Lower lobe of right lung (tissue), 2 donors: ENCODE data around the gene MED13L. TPM values are rescaled to one million over a fixed set of nuclear protein-coding genes. Genes with fewer than 3 reads are reported as not detected.
A peak's percentile ranks its signal among the peaks of the same experiment; 100 is the strongest.

ENCODE experiments used
- ATAC-seq, 2 donors: fragments of 200-7000 bp; cut with Tn5 transposase; one replicate each; pipeline ENCODE4 v1.9.1; 2020 to 2022; ENCODE audit warnings: mild to moderate bottlenecking in 2 of 2, moderate library complexity in 2 of 2
- DNase-seq: peaks from one replicate; pipeline ENCODE4 v3.0.0-alpha.2; 2020
- H3K27ac ChIP-seq: fragments of 200-600 bp; one replicate; pipeline ENCODE4 v1.8.0; 2022
- H3K27me3 ChIP-seq: fragments of 200-600 bp; one replicate; pipeline ENCODE4 v1.8.0; 2022; ENCODE audit warnings: low read depth
- H3K36me3 ChIP-seq: fragments of 200-600 bp; one replicate; pipeline ENCODE4 v1.8.0; 2022; ENCODE audit warnings: mild to moderate bottlenecking
- H3K4me1 ChIP-seq: fragments of 200-600 bp; one replicate; pipeline ENCODE4 v1.8.0; 2022
- H3K4me3 ChIP-seq: fragments of 200-600 bp; one replicate; pipeline ENCODE4 v1.8.0; 2022; ENCODE audit warnings: mild to moderate bottlenecking
- H3K9me3 ChIP-seq: fragments of 200-600 bp; one replicate; pipeline ENCODE4 v1.8.0; 2022
- CTCF ChIP-seq: fragments of 200-600 bp; IDR thresholded peaks from one replicate; pipeline ENCODE4 v1.8.0; 2022; ENCODE audit warnings: antibody characterized with exemption, mild to moderate bottlenecking
- intact Hi-C: fragments of 100-400 bp; cut with DNase I; formaldehyde crosslinking; loops from one replicate; pipeline ENCODE4 v1.11.0; 2022
- total RNA-seq: library from RNA; stranded (reverse); fragmentation: NEBNext Ultra II Directional; extraction: Animal tissue kit (Norgen Biotek cat#: 25700); gene quantifications from one replicate; pipeline ENCODE4 v1.2.1, GENCODE V29; 2021
- donor health status: DM: no; HTN: yes; CAD: no; lungs with severe emphysema.

Gene MED13L
- total RNA-seq, 1 donor from 2014 or later = 148 TPM

GRCh38 chr12:116217045-116217735, 60.3 kb downstream of the MED13L start:
- peaks cover 39% of the 10 kb centered on the region for H3K4me1 ChIP-seq
- ATAC-seq (no peak), DNase-seq (no peak)
- H3K36me3 ChIP-seq = no peaks in the 10 kb centered on the region
- H3K27ac ChIP-seq = no peak overlapping the region
- H3K4me3 ChIP-seq = no peak overlapping the region
- no peaks in the 10 kb centered on the region for H3K9me3 ChIP-seq
- no peak for TF ChIP-seq CTCF
- intact Hi-C loops = no loop called here
- H3K27me3 ChIP-seq = no peaks in the 10 kb centered on the region

GRCh38 chr12:116216022-116216756, 61.3 kb downstream of the MED13L start:
- intact Hi-C loops = no loop called here
- no peak for TF ChIP-seq CTCF
- no peak overlapping the region for H3K27ac ChIP-seq

GRCh38 chr12:116215023-116215422, 62.5 kb downstream of the MED13L start:
- DNase-seq = no peak
- no peak for TF ChIP-seq CTCF
- Histone ChIP-seq H3K36me3 (no peaks in the 10 kb centered on the region), H3K27ac (no peak overlapping the region), H3K4me1 (peaks cover 48% of the 10 kb centered on the region), H3K27me3 (no peaks in the 10 kb centered on the region), H3K4me3 (no peak overlapping the region), H3K9me3 (no peaks in the 10 kb centered on the region)
- no peak for ATAC-seq
- intact Hi-C loops = no loop called here

More at GRCh38 chr12:116216022-116216756, 61.3 kb downstream of the MED13L start:
- H3K9me3 ChIP-seq = no peaks in the 10 kb centered on the region
- H3K4me1 ChIP-seq = peaks cover 45% of the 10 kb centered on the region
- H3K36me3 ChIP-seq = no peaks in the 10 kb centered on the region
- DNase-seq (no peak), ATAC-seq (no peak)
- H3K27me3 ChIP-seq = no peaks in the 10 kb centered on the region
- H3K4me3 ChIP-seq = no peak overlapping the region

GRCh38 chr12:116213885-116214527, 63.5 kb downstream of the MED13L start:
- peak in 1 of 2 donors; percentile 67 for ATAC-seq
- peaks cover 58% of the 10 kb centered on the region for H3K4me1 ChIP-seq

More at GRCh38 chr12:116213885-116214527, 63.5 kb downstream of the MED13L start:
- Histone ChIP-seq H3K36me3 (no peaks in the 10 kb centered on the region), H3K27ac (no peak overlapping the region), H3K4me3 (no peak overlapping the region), H3K9me3 (no peaks in the 10 kb centered on the region), H3K27me3 (no peaks in the 10 kb centered on the region)
- no peak for DNase-seq
- intact Hi-C loops = no loop called here
- no peak for TF ChIP-seq CTCF
